Activated CD4-positive, alpha-beta T cell treated with anti-CD3 and anti-CD28 coated beads, Interleukin-2, Interleukin-4, amounts not matched to agents 100 ng/mL and 50 ng/mL, durations not matched to agents 16 hours and 8 hours (primary cell): ENCODE measurements around the gene GPR107.

Experiments
- DNase-seq: peaks from one replicate; pipeline ENCODE4 v3.0.0-alpha.2; 2020; ENCODE audit warnings: low spot score

GPR107 gene

GRCh38 chr9:130027533-130028365, 26.0 kb upstream of the GPR107 start:
- no peak for DNase-seq

GRCh38 chr9:130028493-130029222, 25.0 kb upstream of the GPR107 start:
- no peak for DNase-seq

GRCh38 chr9:130029223-130029973, 24.3 kb upstream of the GPR107 start:
- peak; percentile 84 for DNase-seq

- DNase-seq: no peak
These were observed 23.0 kb upstream of the GPR107 start for GRCh38 chr9:130030651-130031127.

GRCh38 chr9:130034570-130034969, 19.1 kb upstream of the GPR107 start:
- DNase-seq: peak; percentile 86

- DNase-seq: no peak
These were observed 17.6 kb upstream of the GPR107 start for GRCh38 chr9:130036099-130036498.

GRCh38 chr9:130039528-130040147, 14.1 kb upstream of the GPR107 start:
- no peak for DNase-seq

- DNase-seq: no peak
These were observed 12.6 kb upstream of the GPR107 start for GRCh38 chr9:130040984-130041647.

- no peak for DNase-seq
These were observed 11.9 kb upstream of the GPR107 start for GRCh38 chr9:130041648-130042405.

GRCh38 chr9:130042406-130042884, 11.3 kb upstream of the GPR107 start:
- no peak for DNase-seq

- DNase-seq: peak; percentile 80
These were observed 10.6 kb upstream of the GPR107 start, which contains the start of gene FNBP1 for GRCh38 chr9:130042885-130043653. TSS of gene FNBP1 (minus strand) at chr9:130043189. CDS start at chr9:130042975, 214 bp downstream.

- DNase-seq: no peak
These were observed 9.8 kb upstream of the GPR107 start for GRCh38 chr9:130043654-130044623.

GRCh38 chr9:130045725-130046450, 7.8 kb upstream of the GPR107 start:
- no peak for DNase-seq

GRCh38 chr9:130049431-130050210, 4.1 kb upstream of the GPR107 start:
- DNase-seq: no peak

GRCh38 chr9:130050462-130050861, 3.2 kb upstream of the GPR107 start:
- no peak for DNase-seq

- no peak for DNase-seq
These were observed 1.9 kb upstream of the GPR107 start for GRCh38 chr9:130051855-130052254.

- DNase-seq: no peak
These were observed 600 bp upstream of the GPR107 start for GRCh38 chr9:130053109-130053503.
